Measurements from ENCODE around the gene TSPAN2. TPM values are rescaled to one million over a fixed set of nuclear protein-coding genes. Genes with fewer than 3 reads are reported as not detected.

The TSPAN2 gene
- total and polyA plus RNA-seq, 4 donors: 0.13 to 1.5 (median 0.30) TPM

DNA sequence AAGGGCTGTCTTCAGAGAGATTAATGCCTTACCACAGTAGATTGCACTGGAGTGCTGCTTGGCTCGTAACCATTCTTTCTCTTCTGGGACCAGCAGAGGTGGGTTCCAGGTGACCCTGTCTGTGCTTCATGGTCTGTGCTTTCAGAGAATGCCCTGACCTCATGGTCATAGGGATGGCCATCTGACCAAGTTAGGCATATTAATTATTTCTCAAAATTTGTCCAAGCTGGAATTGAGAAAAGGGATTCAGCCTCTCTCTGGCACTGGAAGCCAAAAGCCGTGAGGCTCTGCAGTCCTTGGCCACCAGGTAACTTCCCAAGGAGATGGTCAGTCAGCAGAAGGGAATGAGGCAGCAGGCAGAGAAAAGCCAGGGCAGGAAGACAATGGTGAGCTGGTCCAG lies 37.2 kb upstream of the TSPAN2 start:
- no peak for TF ChIP-seq NR2F2 (IDR thresholded peaks at IDR 0.05)
- TF ChIP-seq RXRA (IDR thresholded peaks at IDR 0.05): no peak
- TF ChIP-seq FOXA1 (IDR thresholded peaks at IDR 0.05): no peak
- no peak for TF ChIP-seq HNF4A (conservative IDR thresholded peaks at IDR 0.05)
- H3K27me3 ChIP-seq (ENCODE audit: control insufficient read depth in 4 of 4, insufficient read depth in 4 of 4, low read length in 3 of 4): no peaks in the 10 kb centered on the region
- no peak overlapping the region for H3K4me3 ChIP-seq (ENCODE audit: low read depth in 1 of 3, low read length in 3 of 3)
- no peaks in the 10 kb centered on the region for H3K4me1 ChIP-seq (ENCODE audit: control insufficient read depth in 4 of 4, insufficient read depth in 4 of 4, low read length in 3 of 4)
- no peak overlapping the region for H3K27ac ChIP-seq (ENCODE audit: low read depth in 1 of 2, low read length in 2 of 2)
- no peak for DNase-seq (ENCODE audit: low spot score)
- H3K36me3 ChIP-seq (ENCODE audit: control insufficient read depth in 4 of 4, insufficient read depth in 3 of 4, low read depth in 1 of 4, low read length in 3 of 4): no peaks in the 10 kb centered on the region
- peaks cover 0 to 8% (median 4%) of the 10 kb centered on the region in 4 donors for H3K9me3 ChIP-seq (ENCODE audit: control insufficient read depth in 4 of 4, low read length in 3 of 4)
- H3K9ac ChIP-seq (ENCODE audit: low read depth in 1 of 2, low read length in 2 of 2): no peak overlapping the region
- 86% methylated on average over 2 of the region's 2 CpGs for WGBS

DNA sequence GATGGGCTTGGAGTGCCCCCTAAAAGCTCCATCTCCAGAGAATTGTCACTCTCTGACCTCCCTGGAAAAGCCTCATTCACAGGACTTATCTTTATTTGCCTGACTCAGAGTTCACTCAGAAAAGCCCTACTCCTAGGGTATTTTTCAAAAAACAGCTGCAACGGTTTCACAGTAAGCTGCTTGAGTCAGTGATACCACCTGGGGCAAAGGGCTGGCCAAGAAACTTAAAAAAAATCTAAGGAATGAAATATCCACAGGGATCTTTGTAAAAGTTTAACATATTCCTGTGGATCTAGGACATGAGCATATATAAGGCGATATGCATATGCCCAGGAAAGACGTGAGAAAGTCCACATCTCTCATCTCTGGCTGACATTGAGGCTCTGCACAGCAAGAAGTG lies 33.8 kb upstream of the TSPAN2 start:
- H3K4me3 ChIP-seq (ENCODE audit: low read depth in 1 of 3, low read length in 3 of 3): no peak overlapping the region
- H3K4me1 ChIP-seq (ENCODE audit: control insufficient read depth in 4 of 4, insufficient read depth in 4 of 4, low read length in 3 of 4): no peaks in the 10 kb centered on the region
- no peak for TF ChIP-seq HNF4A (conservative IDR thresholded peaks at IDR 0.05)
- no peak for TF ChIP-seq ATF3 (IDR thresholded peaks at IDR 0.05)
- no peak for TF ChIP-seq FOXA2 (IDR thresholded peaks at IDR 0.05)
- TF ChIP-seq EGR1 (IDR thresholded peaks at IDR 0.05; ENCODE audit: low read depth in 2 of 2): no peak
- no peak for TF ChIP-seq MAX (IDR thresholded peaks at IDR 0.05)
- no peak for TF ChIP-seq GABPA (IDR thresholded peaks at IDR 0.05 in 1 of 2, conservative IDR thresholded peaks at IDR 0.05 in 1 of 2)
- no peak for TF ChIP-seq TAF1 (conservative IDR thresholded peaks at IDR 0.05)
- TF ChIP-seq NR2F2 (IDR thresholded peaks at IDR 0.05): no peak
- TF ChIP-seq FOXA1 (IDR thresholded peaks at IDR 0.05): no peak
- TF ChIP-seq SP1 (IDR thresholded peaks at IDR 0.05): no peak
- TF ChIP-seq, protein P1, sequence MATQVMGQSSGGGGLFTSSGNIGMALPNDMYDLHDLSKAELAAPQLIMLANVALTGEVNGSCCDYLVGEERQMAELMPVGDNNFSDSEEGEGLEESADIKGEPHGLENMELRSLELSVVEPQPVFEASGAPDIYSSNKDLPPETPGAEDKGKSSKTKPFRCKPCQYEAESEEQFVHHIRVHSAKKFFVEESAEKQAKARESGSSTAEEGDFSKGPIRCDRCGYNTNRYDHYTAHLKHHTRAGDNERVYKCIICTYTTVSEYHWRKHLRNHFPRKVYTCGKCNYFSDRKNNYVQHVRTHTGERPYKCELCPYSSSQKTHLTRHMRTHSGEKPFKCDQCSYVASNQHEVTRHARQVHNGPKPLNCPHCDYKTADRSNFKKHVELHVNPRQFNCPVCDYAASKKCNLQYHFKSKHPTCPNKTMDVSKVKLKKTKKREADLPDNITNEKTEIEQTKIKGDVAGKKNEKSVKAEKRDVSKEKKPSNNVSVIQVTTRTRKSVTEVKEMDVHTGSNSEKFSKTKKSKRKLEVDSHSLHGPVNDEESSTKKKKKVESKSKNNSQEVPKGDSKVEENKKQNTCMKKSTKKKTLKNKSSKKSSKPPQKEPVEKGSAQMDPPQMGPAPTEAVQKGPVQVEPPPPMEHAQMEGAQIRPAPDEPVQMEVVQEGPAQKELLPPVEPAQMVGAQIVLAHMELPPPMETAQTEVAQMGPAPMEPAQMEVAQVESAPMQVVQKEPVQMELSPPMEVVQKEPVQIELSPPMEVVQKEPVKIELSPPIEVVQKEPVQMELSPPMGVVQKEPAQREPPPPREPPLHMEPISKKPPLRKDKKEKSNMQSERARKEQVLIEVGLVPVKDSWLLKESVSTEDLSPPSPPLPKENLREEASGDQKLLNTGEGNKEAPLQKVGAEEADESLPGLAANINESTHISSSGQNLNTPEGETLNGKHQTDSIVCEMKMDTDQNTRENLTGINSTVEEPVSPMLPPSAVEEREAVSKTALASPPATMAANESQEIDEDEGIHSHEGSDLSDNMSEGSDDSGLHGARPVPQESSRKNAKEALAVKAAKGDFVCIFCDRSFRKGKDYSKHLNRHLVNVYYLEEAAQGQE (IDR thresholded peaks at IDR 0.05): no peak
- no peak for TF ChIP-seq HNF4G (IDR thresholded peaks at IDR 0.05)
- TF ChIP-seq, protein P2, sequence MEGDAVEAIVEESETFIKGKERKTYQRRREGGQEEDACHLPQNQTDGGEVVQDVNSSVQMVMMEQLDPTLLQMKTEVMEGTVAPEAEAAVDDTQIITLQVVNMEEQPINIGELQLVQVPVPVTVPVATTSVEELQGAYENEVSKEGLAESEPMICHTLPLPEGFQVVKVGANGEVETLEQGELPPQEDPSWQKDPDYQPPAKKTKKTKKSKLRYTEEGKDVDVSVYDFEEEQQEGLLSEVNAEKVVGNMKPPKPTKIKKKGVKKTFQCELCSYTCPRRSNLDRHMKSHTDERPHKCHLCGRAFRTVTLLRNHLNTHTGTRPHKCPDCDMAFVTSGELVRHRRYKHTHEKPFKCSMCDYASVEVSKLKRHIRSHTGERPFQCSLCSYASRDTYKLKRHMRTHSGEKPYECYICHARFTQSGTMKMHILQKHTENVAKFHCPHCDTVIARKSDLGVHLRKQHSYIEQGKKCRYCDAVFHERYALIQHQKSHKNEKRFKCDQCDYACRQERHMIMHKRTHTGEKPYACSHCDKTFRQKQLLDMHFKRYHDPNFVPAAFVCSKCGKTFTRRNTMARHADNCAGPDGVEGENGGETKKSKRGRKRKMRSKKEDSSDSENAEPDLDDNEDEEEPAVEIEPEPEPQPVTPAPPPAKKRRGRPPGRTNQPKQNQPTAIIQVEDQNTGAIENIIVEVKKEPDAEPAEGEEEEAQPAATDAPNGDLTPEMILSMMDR (IDR thresholded peaks at IDR 0.05; ENCODE audit: low read depth, low read length, missing input control): no peak
- no peak for TF ChIP-seq JUND (IDR thresholded peaks at IDR 0.05)
- TF ChIP-seq RXRA (IDR thresholded peaks at IDR 0.05): no peak
- TF ChIP-seq, protein P3, sequence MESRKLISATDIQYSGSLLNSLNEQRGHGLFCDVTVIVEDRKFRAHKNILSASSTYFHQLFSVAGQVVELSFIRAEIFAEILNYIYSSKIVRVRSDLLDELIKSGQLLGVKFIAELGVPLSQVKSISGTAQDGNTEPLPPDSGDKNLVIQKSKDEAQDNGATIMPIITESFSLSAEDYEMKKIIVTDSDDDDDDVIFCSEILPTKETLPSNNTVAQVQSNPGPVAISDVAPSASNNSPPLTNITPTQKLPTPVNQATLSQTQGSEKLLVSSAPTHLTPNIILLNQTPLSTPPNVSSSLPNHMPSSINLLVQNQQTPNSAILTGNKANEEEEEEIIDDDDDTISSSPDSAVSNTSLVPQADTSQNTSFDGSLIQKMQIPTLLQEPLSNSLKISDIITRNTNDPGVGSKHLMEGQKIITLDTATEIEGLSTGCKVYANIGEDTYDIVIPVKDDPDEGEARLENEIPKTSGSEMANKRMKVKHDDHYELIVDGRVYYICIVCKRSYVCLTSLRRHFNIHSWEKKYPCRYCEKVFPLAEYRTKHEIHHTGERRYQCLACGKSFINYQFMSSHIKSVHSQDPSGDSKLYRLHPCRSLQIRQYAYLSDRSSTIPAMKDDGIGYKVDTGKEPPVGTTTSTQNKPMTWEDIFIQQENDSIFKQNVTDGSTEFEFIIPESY (IDR thresholded peaks at IDR 0.05): no peak
- no peak for TF ChIP-seq YY1 (IDR thresholded peaks at IDR 0.05)
- no peak for TF ChIP-seq RAD21 (IDR thresholded peaks at IDR 0.05)
- H3K36me3 ChIP-seq (ENCODE audit: control insufficient read depth in 4 of 4, insufficient read depth in 3 of 4, low read depth in 1 of 4, low read length in 3 of 4): no peaks in the 10 kb centered on the region
- H3K9me3 ChIP-seq (ENCODE audit: control insufficient read depth in 4 of 4, low read length in 3 of 4): peaks cover 2 to 12% (median 6%) of the 10 kb centered on the region in 4 donors
- DNase-seq (ENCODE audit: low spot score): no peak
- WGBS: 69% methylated on average over 3 of the region's 3 CpGs
- peaks cover 0 to 9% (median 0%) of the 10 kb centered on the region in 4 donors for H3K27me3 ChIP-seq (ENCODE audit: control insufficient read depth in 4 of 4, insufficient read depth in 4 of 4, low read length in 3 of 4)
- no peak overlapping the region for H3K27ac ChIP-seq (ENCODE audit: low read depth in 1 of 2, low read length in 2 of 2)
- H3K9ac ChIP-seq (ENCODE audit: low read depth in 1 of 2, low read length in 2 of 2): no peak overlapping the region

Measured in liver (tissue), 9 donors.